PC-3 (cell line): Measurements from ENCODE around the gene MPPED2. TPM values are rescaled to one million over a fixed set of nuclear protein-coding genes. Genes with fewer than 3 reads are reported as not detected.

Experiments
- ATAC-seq: fragments of 200-7000 bp; cut with Tn5 transposase; 2 replicates; pipeline ENCODE4 v1.9.1; 2020; ENCODE audit warnings: mild to moderate bottlenecking, moderate library complexity
- BruUV-seq: library from RNA; stranded (reverse); fragments of 400-500 nt; replicated peaks from 2 replicates; lab custom pipeline; 2021; lab: Mats Ljungman, UMichigan
- CTCF ChIA-PET: fragments of 300-600 bp; sonication (Branson Sonifier 250); formaldehyde crosslinking; loops from one replicate; lab custom pipeline; 2022; ENCODE audit warnings: antibody characterized with exemption; lab: Charles Lee
- POLR2A ChIA-PET: fragments of 300-600 bp; sonication (Branson Sonifier 250); formaldehyde crosslinking; loops from one replicate; lab custom pipeline; 2022; ENCODE audit warnings: antibody characterized with exemption; ENCODE audit not compliant: unreplicated experiment; lab: Charles Lee
- DNase-seq: peaks from one replicate; pipeline ENCODE4 v3.0.0-alpha.2; 2015
- H2AFZ ChIP-seq: fragments of 300-600 bp; sonication (generic); 2 replicates; pipeline ENCODE4 v1.6.0; 2016; ENCODE audit warnings: antibody characterized with exemption, low read length
- H3F3A ChIP-seq: fragments of 300-600 bp; sonication (generic); one replicate; pipeline ENCODE4 v1.6.0; 2017; ENCODE audit warnings: antibody characterized with exemption, low read length, control low read depth, mild to moderate bottlenecking; ENCODE audit not compliant: unreplicated experiment
- H3K27ac ChIP-seq: fragments of 300-600 bp; sonication (generic); 2 replicates; pipeline ENCODE4 v1.5.1; 2016; ENCODE audit warnings: mild to moderate bottlenecking, low read length
- H3K27me3 ChIP-seq: fragments of 300-600 bp; sonication (generic); 2 replicates; pipeline ENCODE4 v1.6.1; 2016; ENCODE audit warnings: low read length, mixed read lengths
- H3K36me3 ChIP-seq: fragments of 300-600 bp; sonication (generic); 2 replicates; pipeline ENCODE4 v1.6.1; 2016; ENCODE audit warnings: low read depth, mixed run types, low read length, mixed read lengths
- H3K4me1 ChIP-seq: fragments of 300-600 bp; sonication (generic); 2 replicates; pipeline ENCODE4 v1.5.1; 2016; ENCODE audit warnings: low read length; ENCODE audit not compliant: insufficient read depth
- H3K4me2 ChIP-seq: fragments of 300-600 bp; sonication (generic); 2 replicates; pipeline ENCODE4 v1.6.0; 2016; ENCODE audit warnings: low read length
- H3K4me3 ChIP-seq: fragments of 300-600 bp; sonication (generic); 2 replicates; pipeline ENCODE4 v1.5.1; 2016; ENCODE audit warnings: mild to moderate bottlenecking, low read length, mixed read lengths
- H3K79me2 ChIP-seq: fragments of 300-600 bp; sonication (generic); 2 replicates; pipeline ENCODE4 v1.6.1; 2017; ENCODE audit warnings: low read length, mixed read lengths
- H3K9ac ChIP-seq: fragments of 300-600 bp; sonication (generic); 2 replicates; pipeline ENCODE4 v1.6.0; 2016; ENCODE audit warnings: mild to moderate bottlenecking, low read length
- H3K9me2 ChIP-seq: fragments of 300-600 bp; sonication (generic); replicated peaks from 2 replicates; pipeline ENCODE4 v1.6.1; 2016; ENCODE audit warnings: mixed run types, low read length, mixed read lengths
- H3K9me3 ChIP-seq: fragments of 300-600 bp; sonication (generic); 2 replicates; pipeline ENCODE4 v1.6.1; 2016; ENCODE audit warnings: low read length, mixed read lengths
- H4K20me1 ChIP-seq: fragments of 300-600 bp; sonication (generic); 2 replicates; pipeline ENCODE4 v1.6.1; 2016; ENCODE audit warnings: low read length, mixed read lengths
- CTCF ChIP-seq: fragments of 300-600 bp; sonication (generic); conservative IDR thresholded peaks from 2 replicates; pipeline ENCODE4 v1.5.1; 2017; ENCODE audit warnings: antibody characterized with exemption, low read depth, mild to moderate bottlenecking, low read length
- EZH2 ChIP-seq: fragments of 300-600 bp; sonication (generic); IDR thresholded peaks from one replicate; pipeline ENCODE4 v1.6.1; 2017; ENCODE audit warnings: antibody characterized with exemption, mild to moderate bottlenecking, low read length; ENCODE audit not compliant: unreplicated experiment
- EZH2phosphoT487 ChIP-seq: fragments of 300-600 bp; sonication (generic); IDR thresholded peaks from 2 replicates; pipeline ENCODE4 v1.6.1; 2018; ENCODE audit warnings: mild to moderate bottlenecking, antibody characterized with exemption, low read length, borderline replicate concordance
- intact Hi-C: fragments of 100-400 bp; cut with micrococcal nuclease; formaldehyde crosslinking; loops from 2 replicates; pipeline ENCODE4 v1.9.0; 2023
- total RNA-seq: library from RNA; depleted of rRNA; stranded (reverse); fragments of >200 nt; gene quantifications from 2 replicates; pipeline ENCODE4 v1.2.3, GENCODE V29; 2014

Gene MPPED2
- total RNA-seq, 1 experiment from 2014 or later: not detected

- intact Hi-C loops: no loop called here
- H3K27ac ChIP-seq: no peak overlapping the region
- H3K9ac ChIP-seq: no peak overlapping the region
- H4K20me1 ChIP-seq: no peaks in the 10 kb centered on the region
- TF ChIP-seq EZH2 (no peak), CTCF (no peak), EZH2phosphoT487 (no peak)
- no peak for ATAC-seq
- POLR2A ChIA-PET: no interaction called here
- H3K36me3 ChIP-seq: no peaks in the 10 kb centered on the region
- no peak for DNase-seq
- H3K79me2 ChIP-seq: no peaks in the 10 kb centered on the region
- CTCF ChIA-PET: no interaction called here
- H3K27me3 ChIP-seq: peaks cover 7% of the 10 kb centered on the region
- no TSS peak for BruUV-seq
- H3K4me3 ChIP-seq: no peak overlapping the region
- no peaks in the 10 kb centered on the region for H3K9me3 ChIP-seq
- H3K4me1 ChIP-seq: no peaks in the 10 kb centered on the region
- H3K9me2 ChIP-seq: no peaks in the 10 kb centered on the region
- H3F3A ChIP-seq: no peaks in the 10 kb centered on the region
- H2AFZ ChIP-seq: no peak overlapping the region
- H3K4me2 ChIP-seq: no peak overlapping the region
Measured at GRCh38 chr11:30483056-30483455, 103.1 kb downstream of the MPPED2 start.

DNA sequence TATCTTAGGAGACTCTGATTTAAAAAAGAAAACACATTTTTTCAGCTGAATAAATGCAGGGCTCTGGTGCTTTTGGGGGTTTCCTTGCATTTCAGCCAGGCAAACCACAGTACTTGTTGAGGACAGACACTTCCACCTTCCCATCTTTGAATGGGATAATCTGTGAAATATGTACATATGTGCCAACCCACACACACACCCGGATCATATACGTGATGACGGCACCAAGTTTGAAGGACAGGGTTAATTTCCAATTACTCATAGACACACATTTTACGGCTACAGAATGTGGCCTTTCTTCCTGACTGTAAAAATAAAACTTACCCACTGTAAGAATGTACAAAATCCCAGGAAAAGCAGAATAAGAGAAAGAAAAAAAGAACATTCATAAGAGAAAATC, 104.4 kb downstream of the MPPED2 start:
- DNase-seq (no peak), ATAC-seq (no peak)
- no peak overlapping the region for H3K4me3 ChIP-seq
- no peaks in the 10 kb centered on the region for H3K4me1 ChIP-seq
- ChIA-PET CTCF (no interaction called here), POLR2A (no interaction called here)
- H3K9me2 ChIP-seq: no peaks in the 10 kb centered on the region
- H3K4me2 ChIP-seq: no peak overlapping the region
- intact Hi-C loops: no loop called here
- no peak overlapping the region for H3K9ac ChIP-seq
- no peak overlapping the region for H2AFZ ChIP-seq
- H3K9me3 ChIP-seq: no peaks in the 10 kb centered on the region
- no TSS peak for BruUV-seq
- H3K27ac ChIP-seq: no peak overlapping the region
- no peaks in the 10 kb centered on the region for H3F3A ChIP-seq
- peaks cover 7% of the 10 kb centered on the region for H3K27me3 ChIP-seq
- no peaks in the 10 kb centered on the region for H4K20me1 ChIP-seq
- TF ChIP-seq EZH2phosphoT487: no peak
- TF ChIP-seq EZH2: no peak
- no peak for TF ChIP-seq CTCF
- H3K36me3 ChIP-seq: no peaks in the 10 kb centered on the region
- H3K79me2 ChIP-seq: no peaks in the 10 kb centered on the region

GRCh38 chr11:30481330-30481729, 104.8 kb downstream of the MPPED2 start:
- ChIA-PET CTCF (no interaction called here), POLR2A (no interaction called here)
- DNase-seq (no peak), ATAC-seq (no peak)
- no peaks in the 10 kb centered on the region for H3K9me3 ChIP-seq
- no peaks in the 10 kb centered on the region for H3K79me2 ChIP-seq
- TF ChIP-seq EZH2 (no peak), EZH2phosphoT487 (no peak), CTCF (no peak)
- H3K9ac ChIP-seq: no peak overlapping the region
- intact Hi-C loops: no loop called here
- no peak overlapping the region for H3K4me3 ChIP-seq
- no peak overlapping the region for H2AFZ ChIP-seq
- no peaks in the 10 kb centered on the region for H3K36me3 ChIP-seq
- H3F3A ChIP-seq: no peaks in the 10 kb centered on the region
- H4K20me1 ChIP-seq: no peaks in the 10 kb centered on the region
- peaks cover 7% of the 10 kb centered on the region for H3K27me3 ChIP-seq
- no peaks in the 10 kb centered on the region for H3K4me1 ChIP-seq
- H3K27ac ChIP-seq: no peak overlapping the region
- no TSS peak for BruUV-seq
- H3K9me2 ChIP-seq: no peaks in the 10 kb centered on the region
- H3K4me2 ChIP-seq: no peak overlapping the region
